DND-41 (cell line): ENCODE data around the gene SDCCAG8.

Experiments
- ATAC-seq: fragments of 200-7000 bp; cut with Tn5 transposase; 3 replicates; pipeline ENCODE4 v1.9.1; 2021; ENCODE audit warnings: low read depth; ENCODE audit not compliant: insufficient read depth
- DNase-seq: peaks from one replicate; pipeline ENCODE4 v3.0.0-alpha.2; 2020
- H2AFZ ChIP-seq: 2 replicates; pipeline ENCODE4 v1.6.0; 2012; ENCODE audit warnings: low read depth, low read length
- H3K27ac ChIP-seq: 2 replicates; pipeline ENCODE4 v1.5.1; 2012; ENCODE audit warnings: low read length, inconsistent platforms
- H3K27me3 ChIP-seq: fragments of 200-600 bp; sonication (generic); 2 replicates; pipeline ENCODE4 v1.6.0; 2012; ENCODE audit warnings: low read length, mild to moderate bottlenecking, inconsistent platforms; ENCODE audit not compliant: insufficient read depth, poor library complexity
- H3K36me3 ChIP-seq: 2 replicates; pipeline ENCODE4 v1.5.1; 2012; ENCODE audit warnings: low read length, inconsistent platforms; ENCODE audit not compliant: insufficient read depth
- H3K4me1 ChIP-seq: 2 replicates; pipeline ENCODE4 v1.5.1; 2012; ENCODE audit warnings: mild to moderate bottlenecking, low read length; ENCODE audit not compliant: insufficient read depth
- H3K4me2 ChIP-seq: 2 replicates; pipeline ENCODE4 v1.6.0; 2012; ENCODE audit warnings: mild to moderate bottlenecking, moderate library complexity, low read length, inconsistent platforms; ENCODE audit not compliant: insufficient read depth
- H3K4me3 ChIP-seq, 2 experiments: fragments of 200-600 bp in 1 of 2; shearing (Covaris generic) in 1 of 2; 2 replicates each; pipeline ENCODE4 v1.5.1; 2012 to 2016; ENCODE audit warnings: inconsistent platforms in 2 of 2, low read length in 2 of 2, mild to moderate bottlenecking in 2 of 2, low read depth in 1 of 2, moderate library complexity in 1 of 2
- H3K79me2 ChIP-seq: 2 replicates; pipeline ENCODE4 v1.6.0; 2012; ENCODE audit warnings: low read length, inconsistent platforms; ENCODE audit not compliant: insufficient read depth
- H3K9ac ChIP-seq: 2 replicates; pipeline ENCODE4 v1.6.0; 2012; ENCODE audit warnings: low read depth, mild to moderate bottlenecking, inconsistent platforms, low read length, moderate library complexity
- H3K9me3 ChIP-seq: 2 replicates; pipeline ENCODE4 v1.5.1; 2012; ENCODE audit warnings: low read length, moderate library complexity, mild to moderate bottlenecking, inconsistent platforms; ENCODE audit not compliant: insufficient read depth, severe bottlenecking
- H4K20me1 ChIP-seq: 2 replicates; pipeline ENCODE4 v1.6.0; 2012; ENCODE audit warnings: low read length; ENCODE audit not compliant: insufficient read depth
- CTCF ChIP-seq: IDR thresholded peaks from 2 replicates; pipeline ENCODE4 v1.5.1; 2012; ENCODE audit warnings: borderline replicate concordance, low read length, moderate library complexity, mild to moderate bottlenecking; ENCODE audit not compliant: poor library complexity, severe bottlenecking; ENCODE audit errors: extremely low read depth
- EZH2 ChIP-seq: IDR thresholded peaks from 3 replicates; pipeline ENCODE4 v1.6.1; 2012; ENCODE audit warnings: borderline replicate concordance, low read depth, mild to moderate bottlenecking, moderate library complexity, low read length, inconsistent platforms; ENCODE audit not compliant: severe bottlenecking

Gene SDCCAG8

GRCh38 chr1:243529512-243529911 lies 273.7 kb downstream of the SDCCAG8 start:
- ATAC-seq (no peak), DNase-seq (no peak)
- no peak overlapping the region for H3K4me2 ChIP-seq
- H3K79me2 ChIP-seq = no peaks in the 10 kb centered on the region
- no peaks in the 10 kb centered on the region; the same call in 1 of the 2 replicates for H3K4me1 ChIP-seq
- H3K9ac ChIP-seq = no peak overlapping the region
- no peak overlapping the region for H2AFZ ChIP-seq
- no peaks in the 10 kb centered on the region for H3K9me3 ChIP-seq
- H3K36me3 ChIP-seq = no peaks in the 10 kb centered on the region
- H3K27me3 ChIP-seq = no peaks in the 10 kb centered on the region
- H3K4me3 ChIP-seq = no peak overlapping the region
- TF ChIP-seq CTCF (no peak), EZH2 (no peak)
- H3K27ac ChIP-seq = no peak overlapping the region
- no peaks in the 10 kb centered on the region for H4K20me1 ChIP-seq

GRCh38 chr1:243535014-243535413 lies 279.2 kb downstream of the SDCCAG8 start:
- H3K4me2 ChIP-seq = no peak overlapping the region
- H3K4me1 ChIP-seq = no peaks in the 10 kb centered on the region
- H3K4me3 ChIP-seq = no peak overlapping the region
- TF ChIP-seq EZH2 (no peak), CTCF (no peak)
- no peaks in the 10 kb centered on the region for H3K79me2 ChIP-seq
- no peaks in the 10 kb centered on the region for H4K20me1 ChIP-seq
- ATAC-seq = no peak
- H2AFZ ChIP-seq = no peak overlapping the region
- H3K9ac ChIP-seq = no peak overlapping the region
- H3K36me3 ChIP-seq = no peaks in the 10 kb centered on the region; the same call in 1 of the 2 replicates
- H3K9me3 ChIP-seq = no peaks in the 10 kb centered on the region
- no peaks in the 10 kb centered on the region for H3K27me3 ChIP-seq
- DNase-seq = no peak
- no peak overlapping the region for H3K27ac ChIP-seq

GRCh38 chr1:243539636-243540035 lies 283.8 kb downstream of the SDCCAG8 start:
- Histone ChIP-seq H2AFZ (no peak overlapping the region), H3K9me3 (no peaks in the 10 kb centered on the region), H3K36me3 (peaks cover 9% of the 10 kb centered on the region; the same call in 1 of the 2 replicates), H3K4me3 (no peak overlapping the region), H3K4me2 (no peak overlapping the region), H3K27ac (no peak overlapping the region), H3K9ac (no peak overlapping the region), H3K79me2 (no peaks in the 10 kb centered on the region), H3K4me1 (no peaks in the 10 kb centered on the region), H4K20me1 (no peaks in the 10 kb centered on the region), H3K27me3 (no peaks in the 10 kb centered on the region)
- DNase-seq (no peak), ATAC-seq (no peak)
- TF ChIP-seq EZH2 (no peak), CTCF (no peak)
